NCI-H526 (cell line): Measurements from ENCODE around the gene KRTAP23-1.

Source experiments
- DNase-seq, 2 experiments: peaks; one replicate each; lab custom pipeline; 2025; lab: John Stamatoyannopoulos, UW

Gene KRTAP23-1, protein sequence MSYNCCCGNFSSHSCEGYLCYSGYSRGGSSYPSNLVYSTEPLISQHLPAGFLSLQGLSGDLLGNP

GRCh38 chr21:30348506-30348905, at the start of gene KRTAP23-1:
KRTAP23-1 (minus strand) TSS chr21:30348606; CDS start chr21:30348606, 0 bp downstream.
- DNase-seq, result no peak

DNA sequence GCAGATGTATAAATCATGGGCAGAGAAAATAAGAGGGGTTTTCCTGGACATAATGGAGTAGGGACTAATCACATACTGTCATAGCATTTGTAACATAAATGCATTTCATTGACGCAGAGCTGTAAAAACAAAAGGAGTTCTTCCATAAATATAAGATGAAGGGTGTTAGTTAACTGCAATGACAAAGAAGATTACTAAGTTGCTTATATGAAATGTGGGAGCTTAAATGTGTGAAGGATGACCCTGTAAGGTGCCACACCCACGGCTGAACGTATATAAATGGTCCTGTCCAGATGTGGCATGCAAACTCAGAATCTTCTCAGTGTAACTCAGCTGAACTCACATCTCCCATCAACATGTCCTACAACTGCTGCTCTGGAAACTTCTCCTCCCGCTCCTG, 47.3 kb upstream of the KRTAP23-1 start, which contains the start of gene KRTAP13-1:
KRTAP13-1 (plus strand) TSS at position 301 of the 400 bp plus-strand sequence; CDS start at position 357, 56 bp downstream.
- DNase-seq, result no peak

DNA sequence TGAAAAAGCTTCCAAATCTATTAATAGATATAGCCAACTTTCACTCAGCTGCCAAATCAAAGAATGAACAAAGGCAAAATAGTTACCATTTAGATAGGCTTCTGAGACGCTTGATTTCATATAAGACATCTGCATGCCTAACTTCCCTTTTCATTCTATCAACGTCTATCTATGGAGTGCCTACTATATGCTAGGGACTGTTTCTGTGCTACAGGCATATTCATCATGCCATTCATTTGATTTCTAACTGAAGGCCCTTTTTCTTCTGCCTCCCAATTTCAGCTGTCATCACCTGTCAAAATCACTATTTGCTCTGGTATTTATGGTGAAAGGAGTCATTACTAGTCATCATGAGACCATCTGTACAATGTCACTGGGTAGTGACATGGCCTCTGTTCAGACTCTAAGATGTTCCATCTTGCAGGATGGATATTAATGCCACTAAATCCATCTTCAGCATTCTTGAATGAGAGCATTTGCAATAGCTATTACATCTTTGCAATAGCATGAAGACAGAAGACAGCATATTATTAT, 43.2 kb upstream of the KRTAP23-1 start:
- no peak for DNase-seq

DNA sequence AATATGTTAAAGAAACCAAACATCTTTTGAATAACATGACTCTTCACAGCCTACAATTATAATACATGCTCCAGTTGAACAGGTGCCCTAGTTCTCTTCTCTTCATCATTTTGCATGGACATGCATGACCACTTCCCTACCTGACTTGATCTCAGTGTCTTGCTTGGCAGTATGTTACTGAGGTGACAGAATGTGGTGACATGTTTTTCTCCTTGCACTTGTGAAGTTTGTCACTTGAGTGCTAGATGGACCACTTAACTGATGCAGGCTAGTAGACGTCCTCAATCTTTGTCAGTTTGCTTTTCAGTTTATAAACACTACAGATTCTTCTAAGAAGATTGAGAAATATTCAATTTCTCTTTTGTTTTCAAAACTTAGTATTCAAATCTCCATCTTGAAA, 33.8 kb upstream of the KRTAP23-1 start:
- DNase-seq, result no peak

- DNase-seq, result no peak
Observed at GRCh38 chr21:30372139-30372770, 23.8 kb upstream of the KRTAP23-1 start, which contains the start of gene KRTAP13-2. KRTAP13-2 (minus strand) TSS chr21:30372271; CDS start chr21:30372213, 58 bp downstream.

GRCh38 chr21:30355906-30356305, 7.5 kb upstream of the KRTAP23-1 start:
- DNase-seq, result no peak

- no peak for DNase-seq
Observed at GRCh38 chr21:30354308-30355005, 6.1 kb upstream of the KRTAP23-1 start.

DNA sequence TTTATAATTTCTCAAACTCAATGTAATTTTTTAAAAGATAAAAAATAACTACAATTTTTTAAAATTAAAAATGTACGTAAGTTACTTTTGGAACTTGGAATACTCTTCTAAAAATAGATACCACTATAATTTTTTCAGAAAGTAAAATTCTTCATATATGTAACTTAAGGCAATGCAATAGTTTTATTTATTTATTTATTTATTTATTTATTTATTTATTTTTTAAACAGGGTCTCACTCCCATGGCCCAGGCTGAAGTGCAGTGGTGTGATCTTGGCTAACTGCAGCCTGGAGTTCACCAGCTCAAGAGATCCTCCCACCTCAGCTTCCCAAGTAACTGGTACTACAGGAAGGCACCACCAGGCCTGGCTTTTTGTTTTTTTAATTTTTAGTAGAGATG, 3.1 kb upstream of the KRTAP23-1 start:
- DNase-seq, result no peak

- DNase-seq, result no peak
Observed at GRCh38 chr21:30349572-30349971, 1.2 kb upstream of the KRTAP23-1 start.

DNA sequence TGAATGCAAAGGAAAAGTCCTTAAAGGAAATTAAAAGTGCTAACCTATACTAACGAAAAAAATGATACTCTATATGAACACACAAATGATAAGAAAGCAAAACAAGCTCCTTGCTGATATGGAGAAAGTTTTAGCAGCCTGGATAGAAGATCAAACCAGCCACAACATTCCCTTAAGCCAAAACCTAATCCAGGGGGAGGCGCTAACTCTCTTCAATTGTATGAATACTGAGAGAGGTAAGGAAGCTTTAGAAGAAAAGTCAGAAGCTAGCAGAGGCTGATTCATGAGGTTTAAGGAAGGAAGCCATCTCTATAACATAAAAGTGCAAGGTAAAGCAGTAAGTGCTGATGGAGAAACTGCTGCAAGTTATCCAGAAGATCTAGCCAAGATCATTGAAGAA, 3.4 kb downstream of the KRTAP23-1 start:
- DNase-seq, result no peak

- DNase-seq, result peak; percentile 1 to 41
Observed at GRCh38 chr21:30340714-30341573, 7.5 kb downstream of the KRTAP23-1 start.

- DNase-seq, result no peak
Observed at GRCh38 chr21:30338717-30339116, 9.7 kb downstream of the KRTAP23-1 start.

GRCh38 chr21:30337772-30338171, 10.6 kb downstream of the KRTAP23-1 start:
- DNase-seq, result no peak

DNA sequence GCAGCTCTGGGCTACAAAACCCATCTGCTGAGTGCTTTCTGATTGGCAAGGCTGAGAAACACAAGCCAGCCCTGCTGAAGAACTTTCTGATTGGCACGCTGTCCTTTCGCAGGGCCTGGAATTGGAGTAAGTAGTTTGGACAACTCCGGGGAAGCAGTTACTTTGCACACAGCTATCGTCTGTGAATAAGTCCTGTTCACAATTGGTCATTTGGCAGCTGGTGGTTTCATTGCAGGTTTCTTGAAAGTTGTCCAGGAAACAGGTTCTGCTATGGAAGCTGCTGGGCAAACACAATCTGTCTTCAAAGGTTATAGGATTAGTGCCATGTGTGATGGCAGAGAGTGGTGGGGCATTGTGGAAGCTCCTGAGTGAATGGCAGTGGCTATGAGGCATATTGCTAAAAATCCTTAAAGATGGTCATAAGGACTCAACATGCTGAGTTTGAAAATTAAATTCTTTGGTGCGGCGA, 11.1 kb downstream of the KRTAP23-1 start, which contains the start of gene KRTAP27-1:
KRTAP27-1 (minus strand) TSS at position 419 of the 469 bp plus-strand sequence; CDS start at position 393, 26 bp downstream.
- DNase-seq, result no peak

GRCh38 chr21:30336596-30336995, 11.8 kb downstream of the KRTAP23-1 start:
- DNase-seq, result no peak

DNA sequence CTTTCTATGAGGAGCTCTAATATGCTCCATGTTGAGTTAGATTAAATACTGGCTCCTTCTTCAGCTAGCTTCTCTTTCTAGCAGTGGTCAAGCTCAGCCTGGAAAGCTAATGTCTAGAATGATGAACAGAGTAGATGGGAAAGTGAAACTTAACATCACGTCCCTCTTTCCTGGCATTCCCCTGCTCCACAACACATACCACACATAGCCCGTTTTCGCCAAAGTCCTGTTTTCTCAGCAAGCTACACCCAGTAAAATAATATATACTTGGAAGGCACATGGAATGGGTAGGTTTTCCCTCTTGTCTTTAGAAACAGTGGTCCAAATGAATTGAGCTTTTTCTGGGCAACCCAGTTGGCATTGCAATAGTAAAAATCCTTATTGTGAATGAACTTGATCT, 14.7 kb downstream of the KRTAP23-1 start:
- no peak for DNase-seq

DNA sequence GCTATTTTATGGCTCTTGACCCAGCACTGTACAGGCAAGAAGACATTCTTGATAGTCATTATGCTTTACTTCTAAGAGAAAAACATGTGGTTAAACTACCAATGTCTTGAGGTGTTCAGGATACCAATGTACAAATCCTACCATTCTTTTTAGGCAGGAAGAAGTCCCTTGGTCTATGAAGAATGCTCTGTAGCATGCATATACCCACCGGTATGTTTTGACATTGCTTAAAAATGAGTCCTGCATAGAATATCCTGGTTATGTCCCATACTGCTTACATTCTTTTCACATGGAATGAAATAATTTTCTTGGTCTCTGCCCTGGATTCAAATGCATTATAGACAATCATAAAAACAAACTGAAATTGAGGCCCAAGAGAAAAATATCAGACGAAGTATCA, 15.7 kb downstream of the KRTAP23-1 start:
- DNase-seq, result no peak

GRCh38 chr21:30329203-30329875, 19.1 kb downstream of the KRTAP23-1 start:
- no peak for DNase-seq

- no peak for DNase-seq
Observed at GRCh38 chr21:30326390-30326789, 22.0 kb downstream of the KRTAP23-1 start.

DNA sequence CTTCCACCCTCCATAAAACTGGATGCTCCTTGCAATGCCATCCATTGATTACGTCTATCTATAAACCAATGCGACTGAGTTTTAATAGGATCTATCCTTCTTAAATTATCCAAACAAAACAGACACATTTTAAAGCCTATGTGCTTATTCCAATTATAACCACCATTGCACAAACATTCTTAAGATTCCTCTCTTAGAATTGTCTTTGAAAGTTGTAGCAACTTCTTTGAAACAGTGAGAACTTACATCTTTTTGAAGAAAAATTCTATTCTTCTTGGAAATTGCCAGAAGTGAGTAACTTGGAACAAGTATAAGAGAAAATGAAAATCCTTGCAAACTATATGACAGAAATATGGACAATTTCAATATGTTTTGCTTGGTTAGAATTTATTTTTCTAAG, 28.2 kb downstream of the KRTAP23-1 start, which contains the start of gene KRTAP26-1:
KRTAP26-1 (minus strand) TSS at position 101 of the 400 bp plus-strand sequence. CDS start 280 bp downstream, outside the sequence.
- no peak for DNase-seq

DNA sequence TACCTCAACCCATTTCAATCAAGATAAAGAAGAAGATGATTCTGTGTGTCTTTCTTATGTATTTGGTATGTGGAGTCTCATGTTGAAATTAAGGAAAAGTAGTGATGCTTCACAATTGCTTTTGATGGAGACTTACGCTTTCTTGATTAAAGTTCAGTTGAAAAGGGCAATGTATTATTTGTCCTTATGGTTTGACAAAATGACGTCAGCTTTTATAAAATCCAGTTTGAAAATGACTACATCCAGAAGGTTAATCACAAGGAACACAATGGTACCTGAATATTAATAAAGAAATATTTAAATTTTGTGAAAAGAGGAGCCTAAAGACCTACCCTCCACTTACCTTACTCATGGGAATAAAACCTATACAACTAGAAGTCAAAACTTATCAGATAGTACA, 32.7 kb downstream of the KRTAP23-1 start:
- no peak for DNase-seq
